PC-3 (cell line): ENCODE measurements around the gene CNOT6L. TPM values are rescaled to one million over a fixed set of nuclear protein-coding genes. Genes with fewer than 3 reads are reported as not detected.

Source experiments
- ATAC-seq: fragments of 200-7000 bp; cut with Tn5 transposase; 2 replicates; pipeline ENCODE4 v1.9.1; 2020; ENCODE audit warnings: mild to moderate bottlenecking, moderate library complexity
- BruUV-seq: library from RNA; stranded (reverse); fragments of 400-500 nt; replicated peaks from 2 replicates; lab custom pipeline; 2021; lab: Mats Ljungman, UMichigan
- CTCF ChIA-PET: fragments of 300-600 bp; sonication (Branson Sonifier 250); formaldehyde crosslinking; loops from one replicate; lab custom pipeline; 2022; ENCODE audit warnings: antibody characterized with exemption; lab: Charles Lee
- POLR2A ChIA-PET: fragments of 300-600 bp; sonication (Branson Sonifier 250); formaldehyde crosslinking; loops from one replicate; lab custom pipeline; 2022; ENCODE audit warnings: antibody characterized with exemption; ENCODE audit not compliant: unreplicated experiment; lab: Charles Lee
- DNase-seq: peaks from one replicate; pipeline ENCODE4 v3.0.0-alpha.2; 2015
- H2AFZ ChIP-seq: fragments of 300-600 bp; sonication (generic); 2 replicates; pipeline ENCODE4 v1.6.0; 2016; ENCODE audit warnings: antibody characterized with exemption, low read length
- H3F3A ChIP-seq: fragments of 300-600 bp; sonication (generic); one replicate; pipeline ENCODE4 v1.6.0; 2017; ENCODE audit warnings: antibody characterized with exemption, low read length, control low read depth, mild to moderate bottlenecking; ENCODE audit not compliant: unreplicated experiment
- H3K27ac ChIP-seq: fragments of 300-600 bp; sonication (generic); 2 replicates; pipeline ENCODE4 v1.5.1; 2016; ENCODE audit warnings: mild to moderate bottlenecking, low read length
- H3K27me3 ChIP-seq: fragments of 300-600 bp; sonication (generic); 2 replicates; pipeline ENCODE4 v1.6.1; 2016; ENCODE audit warnings: low read length, mixed read lengths
- H3K36me3 ChIP-seq: fragments of 300-600 bp; sonication (generic); 2 replicates; pipeline ENCODE4 v1.6.1; 2016; ENCODE audit warnings: low read depth, mixed run types, low read length, mixed read lengths
- H3K4me1 ChIP-seq: fragments of 300-600 bp; sonication (generic); 2 replicates; pipeline ENCODE4 v1.5.1; 2016; ENCODE audit warnings: low read length; ENCODE audit not compliant: insufficient read depth
- H3K4me2 ChIP-seq: fragments of 300-600 bp; sonication (generic); 2 replicates; pipeline ENCODE4 v1.6.0; 2016; ENCODE audit warnings: low read length
- H3K4me3 ChIP-seq: fragments of 300-600 bp; sonication (generic); 2 replicates; pipeline ENCODE4 v1.5.1; 2016; ENCODE audit warnings: mild to moderate bottlenecking, low read length, mixed read lengths
- H3K79me2 ChIP-seq: fragments of 300-600 bp; sonication (generic); 2 replicates; pipeline ENCODE4 v1.6.1; 2017; ENCODE audit warnings: low read length, mixed read lengths
- H3K9ac ChIP-seq: fragments of 300-600 bp; sonication (generic); 2 replicates; pipeline ENCODE4 v1.6.0; 2016; ENCODE audit warnings: mild to moderate bottlenecking, low read length
- H3K9me2 ChIP-seq: fragments of 300-600 bp; sonication (generic); replicated peaks from 2 replicates; pipeline ENCODE4 v1.6.1; 2016; ENCODE audit warnings: mixed run types, low read length, mixed read lengths
- H3K9me3 ChIP-seq: fragments of 300-600 bp; sonication (generic); 2 replicates; pipeline ENCODE4 v1.6.1; 2016; ENCODE audit warnings: low read length, mixed read lengths
- H4K20me1 ChIP-seq: fragments of 300-600 bp; sonication (generic); 2 replicates; pipeline ENCODE4 v1.6.1; 2016; ENCODE audit warnings: low read length, mixed read lengths
- EZH2 ChIP-seq: fragments of 300-600 bp; sonication (generic); IDR thresholded peaks from one replicate; pipeline ENCODE4 v1.6.1; 2017; ENCODE audit warnings: antibody characterized with exemption, mild to moderate bottlenecking, low read length; ENCODE audit not compliant: unreplicated experiment
- EZH2phosphoT487 ChIP-seq: fragments of 300-600 bp; sonication (generic); IDR thresholded peaks from 2 replicates; pipeline ENCODE4 v1.6.1; 2018; ENCODE audit warnings: mild to moderate bottlenecking, antibody characterized with exemption, low read length, borderline replicate concordance
- intact Hi-C: fragments of 100-400 bp; cut with micrococcal nuclease; formaldehyde crosslinking; loops from 2 replicates; pipeline ENCODE4 v1.9.0; 2023
- total RNA-seq: library from RNA; depleted of rRNA; stranded (reverse); fragments of >200 nt; gene quantifications from 2 replicates; pipeline ENCODE4 v1.2.3, GENCODE V29; 2014
- TF ChIP-seq, protein P1 (sequence below): fragments of 300-600 bp; sonication (generic); conservative IDR thresholded peaks from 2 replicates; pipeline ENCODE4 v1.5.1; 2017; ENCODE audit warnings: antibody characterized with exemption, low read depth, mild to moderate bottlenecking, low read length

The CNOT6L gene
- total RNA-seq, 1 experiment from 2014 or later: 2.6 TPM

DNA sequence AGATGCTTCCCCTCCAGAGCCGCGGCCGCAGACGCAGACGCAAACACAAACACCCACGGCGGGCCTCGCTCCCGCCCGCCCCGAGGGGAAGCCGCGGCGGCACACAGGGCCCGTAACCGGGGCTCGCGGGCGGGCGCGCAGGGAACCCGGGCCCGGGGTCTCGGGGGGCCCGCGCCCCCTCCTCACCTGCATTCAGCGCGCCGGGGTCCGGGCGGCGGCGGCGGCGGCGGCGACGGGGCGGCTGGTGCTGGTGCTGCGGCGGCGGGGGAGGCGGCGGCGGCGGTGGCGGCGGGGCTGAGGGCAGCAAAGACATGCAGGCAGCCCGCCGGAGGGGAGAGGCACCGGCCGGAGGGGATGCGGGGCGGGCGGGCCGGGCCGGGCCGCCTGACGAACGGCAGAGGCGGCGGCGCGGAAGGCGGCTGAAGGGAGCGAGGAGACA is 255 bp upstream of the CNOT6L start:
- H3K27me3 ChIP-seq: no peaks in the 10 kb centered on the region
- peak overlapping the region; percentile 89 for H3K9ac ChIP-seq
- ChIA-PET POLR2A (interaction anchor here (1.0 kb wide), 1 partner anchor 109 kb away, joined by 4 read pairs; no protein-coding TSS in a partner anchor), CTCF (no interaction called here)
- H2AFZ ChIP-seq: peak overlapping the region; percentile 95
- peak overlapping the region; percentile 99 for H3K4me2 ChIP-seq
- no peaks in the 10 kb centered on the region for H3K36me3 ChIP-seq
- no peaks in the 10 kb centered on the region for H3K9me2 ChIP-seq
- no peaks in the 10 kb centered on the region for H3F3A ChIP-seq
- no peaks in the 10 kb centered on the region for H3K9me3 ChIP-seq
- no peak overlapping the region; the same call in 1 of the 2 replicates for H3K27ac ChIP-seq
- no peak for TF ChIP-seq EZH2
- no peak for TF ChIP-seq EZH2phosphoT487
- TF ChIP-seq, protein P1, sequence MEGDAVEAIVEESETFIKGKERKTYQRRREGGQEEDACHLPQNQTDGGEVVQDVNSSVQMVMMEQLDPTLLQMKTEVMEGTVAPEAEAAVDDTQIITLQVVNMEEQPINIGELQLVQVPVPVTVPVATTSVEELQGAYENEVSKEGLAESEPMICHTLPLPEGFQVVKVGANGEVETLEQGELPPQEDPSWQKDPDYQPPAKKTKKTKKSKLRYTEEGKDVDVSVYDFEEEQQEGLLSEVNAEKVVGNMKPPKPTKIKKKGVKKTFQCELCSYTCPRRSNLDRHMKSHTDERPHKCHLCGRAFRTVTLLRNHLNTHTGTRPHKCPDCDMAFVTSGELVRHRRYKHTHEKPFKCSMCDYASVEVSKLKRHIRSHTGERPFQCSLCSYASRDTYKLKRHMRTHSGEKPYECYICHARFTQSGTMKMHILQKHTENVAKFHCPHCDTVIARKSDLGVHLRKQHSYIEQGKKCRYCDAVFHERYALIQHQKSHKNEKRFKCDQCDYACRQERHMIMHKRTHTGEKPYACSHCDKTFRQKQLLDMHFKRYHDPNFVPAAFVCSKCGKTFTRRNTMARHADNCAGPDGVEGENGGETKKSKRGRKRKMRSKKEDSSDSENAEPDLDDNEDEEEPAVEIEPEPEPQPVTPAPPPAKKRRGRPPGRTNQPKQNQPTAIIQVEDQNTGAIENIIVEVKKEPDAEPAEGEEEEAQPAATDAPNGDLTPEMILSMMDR: no peak
- peak overlapping the region; percentile 97 for H3K4me3 ChIP-seq
- ATAC-seq (peak; percentile 5), DNase-seq (no peak)
- H3K79me2 ChIP-seq: peaks cover 41% of the 10 kb centered on the region
- peaks cover 12% of the 10 kb centered on the region for H3K4me1 ChIP-seq
- no TSS peak for BruUV-seq
- intact Hi-C loops: no loop called here
- no peaks in the 10 kb centered on the region for H4K20me1 ChIP-seq

DNA sequence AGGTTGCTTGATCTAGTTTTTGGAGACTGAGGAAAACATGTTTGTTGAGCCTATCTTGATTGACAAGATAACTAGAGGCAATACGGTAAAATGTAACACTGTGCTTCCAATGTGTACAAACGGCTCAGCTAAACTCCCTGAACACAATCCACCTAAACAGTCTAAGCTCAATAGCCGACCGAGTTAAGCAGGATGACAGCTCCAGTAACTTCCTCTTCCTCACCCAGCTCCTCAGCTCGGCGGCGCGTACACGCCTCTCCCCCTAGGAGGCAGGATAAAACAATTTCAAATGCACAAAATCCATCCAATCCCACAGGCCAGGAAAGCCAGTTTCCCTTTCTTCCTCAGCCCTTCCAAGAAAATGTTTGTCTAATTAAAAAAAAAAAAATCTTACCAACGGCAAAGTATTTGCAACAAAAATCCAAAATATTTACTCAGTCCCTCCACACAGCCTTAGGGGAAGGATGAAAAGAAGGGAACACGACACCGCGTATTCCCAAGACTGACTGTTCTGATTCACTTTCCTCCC is 1.0 kb downstream of the CNOT6L start:
- ChIA-PET POLR2A (no interaction called here), CTCF (interaction anchor here (0.5 kb wide), 1 partner anchor 18 kb away, joined by 12 read pairs; no protein-coding TSS in a partner anchor)
- TF ChIP-seq, protein P1: peak; percentile 50; the same call in 1 of the 2 replicates
- TF ChIP-seq EZH2phosphoT487 (no peak), EZH2 (no peak)
- peaks cover 12% of the 10 kb centered on the region for H3K4me1 ChIP-seq
- H3K9me3 ChIP-seq: no peaks in the 10 kb centered on the region
- no peaks in the 10 kb centered on the region for H3K9me2 ChIP-seq
- peak overlapping the region; percentile 90 for H3K4me2 ChIP-seq
- peak; percentile 69 for DNase-seq
- peak overlapping the region; percentile 70 for H3K4me3 ChIP-seq
- peak overlapping the region; percentile 65 for H2AFZ ChIP-seq
- no peaks in the 10 kb centered on the region for H3F3A ChIP-seq
- no peaks in the 10 kb centered on the region for H4K20me1 ChIP-seq
- peak overlapping the region; percentile 62 for H3K9ac ChIP-seq
- peaks cover 54% of the 10 kb centered on the region for H3K79me2 ChIP-seq
- intact Hi-C loops: no loop called here
- TSS peak; percentile 64 for BruUV-seq
- ATAC-seq: peak; percentile 55
- H3K27me3 ChIP-seq: no peaks in the 10 kb centered on the region
- no peaks in the 10 kb centered on the region for H3K36me3 ChIP-seq
- peak overlapping the region; percentile 27 for H3K27ac ChIP-seq
